Coronary artery (tissue), 2 donors: ENCODE results near the gene LRRC4C.

Source experiments
- DNase-seq: peaks from one replicate; pipeline ENCODE4 v3.0.0-alpha.2; 2017; ENCODE audit warnings: low spot score
- H3K27ac ChIP-seq, 2 donors: fragments of 200-600 bp; sonication (generic); one replicate each; pipeline ENCODE4 v1.5.1; 2016 to 2019
- H3K4me3 ChIP-seq: fragments of 200-600 bp; sonication (generic); 2 replicates; pipeline ENCODE4 v1.5.1; 2016; ENCODE audit warnings: mild to moderate bottlenecking, moderate library complexity
- CTCF ChIP-seq: fragments of 200-600 bp; sonication (generic); IDR thresholded peaks from one replicate; pipeline ENCODE4 v1.5.1; 2019; ENCODE audit warnings: antibody characterized with exemption

LRRC4C gene

DNA sequence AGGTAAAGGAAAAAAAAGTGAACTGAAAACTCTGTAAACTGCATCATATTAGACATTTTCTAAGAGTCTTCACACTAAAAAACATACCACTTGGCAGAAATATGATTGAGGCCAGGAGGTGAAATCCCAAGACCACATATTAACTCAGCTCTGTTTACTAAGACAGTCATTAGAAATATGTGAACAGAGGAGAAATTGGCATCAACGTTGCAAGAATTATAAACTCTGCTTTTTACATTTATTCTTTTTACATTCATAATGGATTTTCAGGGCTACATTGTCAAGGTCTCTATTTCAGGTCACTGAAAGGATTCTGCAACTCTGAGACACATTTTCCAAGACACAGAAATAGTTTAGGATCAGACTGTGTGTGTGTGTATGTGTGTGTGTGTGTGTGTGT is 1364.0 kb downstream of the LRRC4C start:
- DNase-seq = no peak
- H3K4me3 ChIP-seq = no peak overlapping the region
- TF ChIP-seq CTCF = no peak

GRCh38 chr11:40094954-40095353 is 1364.5 kb downstream of the LRRC4C start:
- no peak for TF ChIP-seq CTCF
- no peak for DNase-seq
- H3K4me3 ChIP-seq = no peak overlapping the region
- H3K27ac ChIP-seq = no peak overlapping the region

More for the DNA sequence above, 1364.0 kb downstream of the LRRC4C start:
- H3K27ac ChIP-seq = no peak overlapping the region

DNA sequence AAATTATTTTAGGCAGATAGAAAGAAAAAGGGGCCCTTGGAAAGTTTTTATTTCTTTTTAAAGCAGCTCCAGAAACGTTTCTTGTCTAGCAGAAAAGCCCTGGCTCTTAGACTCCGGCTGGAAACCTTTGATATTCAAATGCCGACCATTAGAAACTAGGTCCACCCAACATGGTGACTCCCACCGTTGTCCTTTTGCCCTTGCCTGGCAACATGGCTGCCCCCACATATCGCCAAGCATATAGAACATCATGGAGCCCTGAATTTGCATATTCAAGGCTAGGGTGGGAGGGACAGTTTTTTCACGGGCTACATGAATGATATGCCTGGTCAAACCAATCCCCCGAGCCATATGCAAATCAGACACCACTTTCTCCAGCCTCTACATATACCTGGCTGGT is 1379.0 kb downstream of the LRRC4C start:
- no peak overlapping the region for H3K27ac ChIP-seq
- no peak overlapping the region for H3K4me3 ChIP-seq
- TF ChIP-seq CTCF = no peak

More for the DNA sequence above, 1379.0 kb downstream of the LRRC4C start:
- DNase-seq = no peak
